ENCODE data around the gene KRT77. TPM values are rescaled to one million over a fixed set of nuclear protein-coding genes. Genes with fewer than 3 reads are reported as not detected.

The KRT77 gene
- total and polyA plus RNA-seq, 2 experiments from 2014 or later: not detected

- no peak for TF ChIP-seq REST (IDR thresholded peaks at IDR 0.05; ENCODE audit: unreplicated experiment)
- TF ChIP-seq POLR2AphosphoS5 (IDR thresholded peaks at IDR 0.05; ENCODE audit: low read depth): no peak
- TF ChIP-seq CREB1 (CRISPR knock-in tag; IDR thresholded peaks at IDR 0.05; ENCODE audit: low read depth): no peak
- no peak for TF ChIP-seq NANOG (IDR thresholded peaks at IDR 0.05; ENCODE audit: borderline replicate concordance)
- TF ChIP-seq EZH2 (IDR thresholded peaks at IDR 0.05; ENCODE audit: low read depth, unreplicated experiment): no peak
- no peak for TF ChIP-seq ZNF114 (CRISPR knock-in tag; IDR thresholded peaks at IDR 0.05)
- TF ChIP-seq CTCF (conservative IDR thresholded peaks at IDR 0.05; ENCODE audit: low read depth in 2 of 2): no peak
- TF ChIP-seq ETS1 (IDR thresholded peaks at IDR 0.05): no peak
- no peak for TF ChIP-seq EZH2phosphoT487 (IDR thresholded peaks at IDR 0.05; ENCODE audit: unreplicated experiment)
- no peak for TF ChIP-seq JUNB (IDR thresholded peaks at IDR 0.05; ENCODE audit: unreplicated experiment)
- TF ChIP-seq ZNF331 (CRISPR knock-in tag; IDR thresholded peaks at IDR 0.05; ENCODE audit: low read depth): no peak
These were observed 16.4 kb downstream of the KRT77 start (continued) for GRCh38 chr12:52686756-52687487.

- H3K36me3 ChIP-seq (ENCODE audit: insufficient read depth): no peaks in the 10 kb centered on the region
- no peak overlapping the region for H3K4me2 ChIP-seq
- no peak overlapping the region for H3K27ac ChIP-seq (ENCODE audit: low read depth)
- H2AFZ ChIP-seq: no peak overlapping the region
- DNase-seq (ENCODE audit: low spot score) (no peak), ATAC-seq (no peak)
- Mint-ChIP-seq H3K27ac (no peak overlapping the region), H3K9me3 (no peaks in the 10 kb centered on the region), H3K36me3 (ENCODE audit: low read depth) (no peaks in the 10 kb centered on the region), H3K4me3 (no peak overlapping the region), H3K27me3 (ENCODE audit: insufficient read depth, low read depth, poor library complexity) (peaks cover 14% of the 10 kb centered on the region), H3K4me1 (peaks cover 4% of the 10 kb centered on the region)
- H3F3A ChIP-seq (replicated peaks; ENCODE audit: low read depth): no peaks in the 10 kb centered on the region
- peaks cover 5% of the 10 kb centered on the region; the same call in 1 of the 2 replicates for H3K4me1 ChIP-seq (ENCODE audit: insufficient read depth)
- no peak overlapping the region for H3K4me3 ChIP-seq
- peaks cover 16% of the 10 kb centered on the region for H3K27me3 ChIP-seq (ENCODE audit: insufficient read depth)
- H3K9me2 ChIP-seq (ENCODE audit: insufficient read depth): no peaks in the 10 kb centered on the region
- no peaks in the 10 kb centered on the region for H4K20me1 ChIP-seq (replicated peaks; ENCODE audit: insufficient read depth)
- H3K79me2 ChIP-seq (replicated peaks; ENCODE audit: insufficient read depth): no peaks in the 10 kb centered on the region
- TF ChIP-seq CTCF (conservative IDR thresholded peaks at IDR 0.05; ENCODE audit: low read depth in 2 of 2): no peak
- no peak for TF ChIP-seq STAT1 (IDR thresholded peaks at IDR 0.05; ENCODE audit: unreplicated experiment)
- no peak for TF ChIP-seq REST (IDR thresholded peaks at IDR 0.05; ENCODE audit: unreplicated experiment)
These were observed 17.3 kb downstream of the KRT77 start for GRCh38 chr12:52686063-52686462.

All from GM23338 (cell line).